ENCODE measurements around the gene TFDP1.

TFDP1 gene

DNA sequence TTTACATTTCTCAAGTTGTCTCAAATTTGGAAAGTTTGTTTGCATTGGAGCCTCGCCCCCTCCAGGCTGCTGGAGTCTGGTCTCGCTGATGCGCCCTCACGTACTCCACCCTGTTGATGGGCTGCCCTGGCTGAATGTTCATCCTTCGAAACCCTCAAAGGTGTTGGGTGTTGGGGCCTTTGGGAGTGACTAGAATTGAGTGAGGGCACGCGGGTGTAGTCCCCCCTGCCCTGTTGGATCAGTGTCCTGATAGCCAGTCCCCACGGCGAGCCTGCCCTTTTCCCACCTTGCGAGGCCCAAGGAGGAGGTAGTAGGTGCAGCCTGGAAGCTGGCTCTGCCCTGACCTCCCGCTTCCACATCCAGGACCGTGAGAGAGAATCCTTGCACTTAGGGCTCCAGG is 14.8 kb downstream of the TFDP1 start:
- no peak for DNase-seq

GRCh38 chr13:113601166-113602070 is 16.9 kb downstream of the TFDP1 start:
- no peak for DNase-seq

- DNase-seq, result no peak
These were observed 17.9 kb downstream of the TFDP1 start for GRCh38 chr13:113602291-113602988.

- no peak for DNase-seq
These were observed 18.7 kb downstream of the TFDP1 start for GRCh38 chr13:113603116-113603710.

DNA sequence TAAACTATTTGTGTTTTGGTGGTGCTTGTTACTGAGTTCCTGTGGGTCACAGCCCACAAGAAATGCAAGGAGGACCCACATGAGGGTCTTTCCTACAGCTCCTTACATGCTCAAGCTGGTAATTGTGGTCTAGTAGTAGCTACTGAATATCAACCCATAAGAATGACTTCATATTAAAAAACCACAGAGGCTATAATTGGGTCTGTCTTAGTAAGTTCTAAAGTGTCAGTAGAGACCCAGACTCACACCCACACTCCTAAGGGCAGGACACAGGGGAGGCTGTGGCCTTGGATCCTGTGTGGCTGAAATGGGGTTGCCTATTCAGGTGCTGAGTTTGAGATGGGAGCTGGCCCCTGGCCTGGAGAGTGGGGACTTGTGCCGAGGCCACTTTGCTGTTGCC is 19.6 kb downstream of the TFDP1 start:
- no peak for DNase-seq

- DNase-seq, result no peak
These were observed 20.9 kb downstream of the TFDP1 start for GRCh38 chr13:113605461-113605860.

DNA sequence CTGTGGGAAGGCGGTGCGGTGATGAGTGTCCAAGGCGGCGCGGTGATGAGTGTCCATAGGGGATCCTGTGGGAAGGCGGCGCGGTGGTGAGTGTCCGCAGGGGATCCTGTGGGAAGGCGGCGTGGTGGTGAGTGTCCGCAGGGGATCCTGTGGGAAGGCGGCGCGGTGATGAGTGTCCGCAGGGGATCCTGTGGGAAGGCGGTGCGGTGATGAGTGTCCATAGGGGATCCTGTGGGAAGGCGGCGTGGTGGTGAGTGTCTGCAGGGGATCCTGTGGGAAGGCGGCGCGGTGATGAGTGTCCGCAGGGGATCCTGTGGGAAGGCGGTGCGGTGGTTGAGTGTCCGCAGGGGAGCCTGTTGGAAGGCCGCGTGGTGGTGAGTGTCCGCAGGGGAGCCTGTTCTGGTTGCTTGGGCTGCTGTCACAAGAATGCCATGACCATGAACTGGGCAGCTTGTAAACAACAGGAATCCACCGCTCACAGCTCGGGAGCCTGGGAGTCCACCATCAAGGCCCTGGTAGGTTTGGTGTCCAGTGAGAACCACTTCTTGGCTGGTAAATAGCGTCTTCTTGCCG is 21.4 kb downstream of the TFDP1 start:
- no peak for DNase-seq

GRCh38 chr13:113607056-113607888 is 22.7 kb downstream of the TFDP1 start:
- no peak for DNase-seq

GRCh38 chr13:113607889-113608635 is 23.5 kb downstream of the TFDP1 start:
- DNase-seq, result no peak

- no peak for DNase-seq
These were observed 24.5 kb downstream of the TFDP1 start for GRCh38 chr13:113608967-113609533.

GRCh38 chr13:113609616-113610015 is 25.1 kb downstream of the TFDP1 start:
- no peak for DNase-seq

GRCh38 chr13:113610266-113610665 is 25.7 kb downstream of the TFDP1 start:
- DNase-seq, result no peak

DNA sequence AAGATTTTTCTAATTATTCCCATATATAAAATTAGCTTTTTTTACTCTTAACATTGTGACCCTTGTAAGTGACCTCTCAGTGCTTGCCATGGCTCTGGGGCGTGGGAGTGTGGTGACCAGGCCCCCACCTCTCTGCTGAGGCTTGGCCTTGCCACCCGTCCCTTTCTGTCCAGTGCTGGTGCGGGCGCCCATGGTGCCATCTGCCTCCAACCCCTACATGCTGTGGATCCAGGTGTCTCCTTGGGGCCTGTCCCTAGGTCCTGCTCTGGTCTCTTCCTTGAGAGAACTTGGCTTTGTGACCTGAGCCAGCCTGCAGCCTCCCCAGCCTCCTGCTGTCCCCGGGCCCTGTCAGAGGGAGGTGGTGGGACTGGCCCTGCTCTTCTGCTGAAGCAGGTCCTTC is 27.4 kb downstream of the TFDP1 start:
- no peak for DNase-seq

- no peak for DNase-seq
These were observed 28.1 kb downstream of the TFDP1 start for GRCh38 chr13:113612607-113613006.

DNA sequence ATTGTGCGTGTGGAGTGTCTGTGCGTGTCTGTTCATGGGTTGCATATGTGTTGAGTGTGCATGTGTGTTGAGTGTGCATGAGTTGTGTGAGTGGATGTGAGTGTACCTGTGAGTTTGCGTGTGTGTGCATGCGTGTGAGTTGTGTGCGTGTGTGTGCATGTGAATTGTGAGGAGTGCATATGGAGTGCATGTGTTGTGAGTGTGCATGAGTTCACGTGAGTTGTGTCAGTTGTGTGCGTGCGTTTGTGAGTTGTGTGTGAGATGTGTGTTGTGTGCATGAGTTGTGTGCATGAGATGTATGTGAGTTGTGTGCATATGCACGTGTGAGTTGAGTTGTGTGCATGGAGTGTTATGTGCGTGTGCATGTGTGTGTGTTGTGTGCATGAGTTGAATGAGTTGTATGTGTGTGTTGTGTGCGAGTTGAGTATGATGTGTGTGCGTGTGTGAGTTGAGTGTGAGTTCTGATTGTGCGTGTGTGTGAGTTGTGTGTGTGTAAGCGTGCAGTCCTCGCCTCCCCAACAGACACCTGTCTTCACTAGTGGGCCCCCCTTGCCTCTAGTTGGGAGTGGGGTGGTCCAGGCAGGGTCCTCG is 29.3 kb downstream of the TFDP1 start:
- no peak for DNase-seq

- no peak for DNase-seq
These were observed 31.8 kb downstream of the TFDP1 start for GRCh38 chr13:113616281-113616906.

- no peak for DNase-seq
These were observed 32.6 kb downstream of the TFDP1 start for GRCh38 chr13:113616991-113617749.

- no peak for DNase-seq
These were observed 33.4 kb downstream of the TFDP1 start for GRCh38 chr13:113617961-113618360.

DNA sequence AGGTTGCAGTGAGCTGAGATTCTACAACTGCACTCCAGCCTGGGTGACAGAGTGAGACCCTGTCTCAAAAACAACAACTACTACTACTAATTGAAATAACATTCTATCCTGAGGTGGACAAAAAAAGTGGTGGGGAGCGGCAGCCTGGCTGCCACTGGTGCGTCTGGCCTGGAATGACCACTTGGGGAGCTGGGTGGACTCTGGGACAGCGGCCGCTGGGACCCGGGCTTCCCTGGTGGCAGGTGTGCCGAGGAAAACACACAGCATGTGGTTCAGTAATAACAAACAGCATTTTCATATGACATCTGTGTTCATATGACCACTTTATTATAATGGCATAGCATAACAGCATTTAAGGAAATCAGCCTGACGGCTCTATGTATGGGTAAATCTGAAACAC is 33.9 kb downstream of the TFDP1 start:
- DNase-seq, result no peak
